Middle frontal gyrus (tissue), 1 donor: Measurements from ENCODE around the gene DAB2IP.

Source experiments
- DNase-seq: peaks from one replicate; pipeline ENCODE4 v3.0.0-alpha.2; 2015; ENCODE audit warnings: low spot score; ENCODE audit errors: extremely low spot score

Gene DAB2IP

GRCh38 chr9:121815546-121816448 lies 164.4 kb downstream of the DAB2IP start:
- no peak for DNase-seq

- DNase-seq = no peak
Measured at GRCh38 chr9:121816449-121816817, 165.0 kb downstream of the DAB2IP start.

- DNase-seq = no peak
Measured at GRCh38 chr9:121816845-121817450, 165.5 kb downstream of the DAB2IP start.

GRCh38 chr9:121817476-121817875 lies 166.0 kb downstream of the DAB2IP start:
- DNase-seq = no peak

- no peak for DNase-seq
Measured at GRCh38 chr9:121818016-121818661, 166.7 kb downstream of the DAB2IP start.

- no peak for DNase-seq
Measured at GRCh38 chr9:121818841-121819427, 167.5 kb downstream of the DAB2IP start.

- no peak for DNase-seq
Measured at GRCh38 chr9:121819428-121820231, 168.2 kb downstream of the DAB2IP start.

- DNase-seq = no peak
Measured at GRCh38 chr9:121820286-121821005, 169.0 kb downstream of the DAB2IP start.

- no peak for DNase-seq
Measured at GRCh38 chr9:121821326-121821725, 169.9 kb downstream of the DAB2IP start.

- no peak for DNase-seq
Measured at GRCh38 chr9:121822093-121823085, 171.0 kb downstream of the DAB2IP start.

- no peak for DNase-seq
Measured at GRCh38 chr9:121823451-121824169, 172.2 kb downstream of the DAB2IP start.

- DNase-seq = no peak
Measured at GRCh38 chr9:121824651-121825030, 173.2 kb downstream of the DAB2IP start.

GRCh38 chr9:121825031-121825691 lies 173.7 kb downstream of the DAB2IP start:
- DNase-seq = no peak

GRCh38 chr9:121826711-121827110 lies 175.3 kb downstream of the DAB2IP start:
- DNase-seq = no peak

- no peak for DNase-seq
Measured at GRCh38 chr9:121827251-121827967, 176.0 kb downstream of the DAB2IP start.

- no peak for DNase-seq
Measured at GRCh38 chr9:121830441-121831140, 179.2 kb downstream of the DAB2IP start.

- DNase-seq = no peak
Measured at GRCh38 chr9:121831869-121832268, 180.4 kb downstream of the DAB2IP start.
